GM12872 (cell line): ENCODE results near the gene SOX13.

Experiments used
- CTCF ChIP-seq: IDR thresholded peaks from 3 replicates; pipeline ENCODE4 v1.5.1; 2011; ENCODE audit warnings: low read depth, mild to moderate bottlenecking, low read length, moderate library complexity; ENCODE audit not compliant: insufficient read depth

The SOX13 gene

DNA sequence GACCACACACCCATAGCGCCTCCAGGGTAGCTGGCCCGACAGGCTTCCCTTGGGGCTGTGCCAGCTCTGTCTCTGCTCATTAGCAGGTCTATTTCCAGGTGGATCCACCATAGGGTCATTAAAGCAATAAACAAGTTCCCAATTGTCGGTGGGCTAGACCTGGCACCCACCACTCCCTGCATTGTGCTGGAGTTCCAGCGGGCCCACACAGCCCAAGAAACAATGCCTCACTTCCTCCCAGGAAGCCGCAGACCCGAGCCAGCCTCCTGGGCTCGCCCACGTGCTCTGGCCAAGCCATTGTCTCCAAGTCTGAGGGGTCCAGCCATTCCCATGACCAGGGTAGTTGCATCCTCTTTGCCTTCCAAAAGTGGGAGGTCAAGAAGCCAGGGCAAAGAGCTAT lies 27.5 kb upstream of the SOX13 start:
- no peak for TF ChIP-seq CTCF

GRCh38 chr1:204046346-204046745 lies 26.6 kb upstream of the SOX13 start:
- TF ChIP-seq CTCF, result no peak

GRCh38 chr1:204051258-204051657 lies 21.7 kb upstream of the SOX13 start:
- TF ChIP-seq CTCF, result no peak

- TF ChIP-seq CTCF, result no peak
Observed at GRCh38 chr1:204051718-204052117, 21.2 kb upstream of the SOX13 start.

- TF ChIP-seq CTCF, result no peak
Observed at GRCh38 chr1:204053893-204054292, 19.0 kb upstream of the SOX13 start.

- no peak for TF ChIP-seq CTCF
Observed at GRCh38 chr1:204059970-204060369, 12.9 kb upstream of the SOX13 start.

DNA sequence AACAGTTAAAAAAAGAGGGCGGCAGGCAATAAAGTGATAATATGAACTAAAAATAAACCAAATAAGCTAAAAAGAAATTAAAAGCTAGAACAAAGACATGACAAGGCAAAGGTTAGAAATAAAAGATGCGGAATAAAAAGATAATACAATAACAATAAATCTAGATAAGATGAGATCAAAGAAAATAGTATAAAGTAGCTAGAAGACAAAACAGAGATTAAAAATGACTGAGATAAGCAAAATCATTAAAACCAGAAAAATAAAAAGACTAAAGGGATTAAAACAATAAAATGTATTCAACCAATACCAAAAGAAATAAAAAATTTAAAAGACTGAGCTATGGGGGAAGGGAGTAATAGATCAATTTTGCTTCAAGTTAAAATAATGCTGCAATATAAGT lies 10.8 kb upstream of the SOX13 start:
- no peak for TF ChIP-seq CTCF
